WTC11 (cell line): ENCODE results near the gene SGIP1. TPM values are rescaled to one million over a fixed set of nuclear protein-coding genes. Genes with fewer than 3 reads are reported as not detected.

Source experiments
- ATAC-seq: fragments of 200-7000 bp; cut with Tn5 transposase; 2 replicates; pipeline ENCODE4 v1.10.0; 2021; ENCODE audit warnings: mild to moderate bottlenecking, moderate library complexity
- Bru-seq: library from RNA; stranded (reverse); fragments of 400-500 nt; gene quantifications from one replicate; lab custom pipeline; 2021; lab: Mats Ljungman, UMichigan
- CTCF ChIA-PET: fragments of 300-600 bp; sonication (Branson Sonifier 250); formaldehyde crosslinking; loops from one replicate; lab custom pipeline; 2021; ENCODE audit warnings: antibody characterized with exemption; lab: Charles Lee
- POLR2A ChIA-PET: fragments of 350-600 bp; sonication (Branson Sonifier 250); formaldehyde crosslinking; loops from one replicate; lab custom pipeline; 2021; ENCODE audit warnings: antibody characterized with exemption; lab: Charles Lee
- DNase-seq: peaks from one replicate; pipeline ENCODE4 v3.0.0; 2021; ENCODE audit warnings: low spot score
- H3K27ac Mint-ChIP-seq: 2 replicates; pipeline ENCODE4 v1.8.0; 2021; ENCODE audit warnings: mixed read lengths
- H3K27me3 Mint-ChIP-seq: 2 replicates; pipeline ENCODE4 v1.8.0; 2021; ENCODE audit warnings: low read depth, mild to moderate bottlenecking, moderate library complexity, mixed read lengths
- H3K36me3 Mint-ChIP-seq: 2 replicates; pipeline ENCODE4 v1.8.0; 2021; ENCODE audit warnings: mixed read lengths
- H3K4me1 Mint-ChIP-seq: 2 replicates; pipeline ENCODE4 v1.8.0; 2022; ENCODE audit warnings: mixed read lengths
- H3K4me3 Mint-ChIP-seq: 2 replicates; pipeline ENCODE4 v1.8.0; 2021; ENCODE audit warnings: mild to moderate bottlenecking, moderate library complexity, mixed read lengths
- H3K9me3 Mint-ChIP-seq: 2 replicates; pipeline ENCODE4 v1.8.0; 2021; ENCODE audit warnings: mixed read lengths
- CBFB ChIP-seq: sonication (generic); formaldehyde crosslinking; IDR thresholded peaks from 2 replicates; pipeline ENCODE4 v1.8.1; 2022; ENCODE audit warnings: mild to moderate bottlenecking, low read depth, missing genetic modification reagents
- CREM ChIP-seq: sonication (generic); formaldehyde crosslinking; IDR thresholded peaks from 2 replicates; pipeline ENCODE4 v1.8.1; 2022; ENCODE audit warnings: mild to moderate bottlenecking, missing genetic modification reagents, moderate library complexity
- EMX1 ChIP-seq: fragments of 250-450 bp; sonication (Bioruptor Pico); IDR thresholded peaks from 2 replicates; pipeline ENCODE4 v1.8.0; 2021; ENCODE audit warnings: mild to moderate bottlenecking
- FOXK1 ChIP-seq: sonication (generic); formaldehyde crosslinking; IDR thresholded peaks from 2 replicates; pipeline ENCODE4 v1.8.0; 2022; ENCODE audit warnings: mild to moderate bottlenecking, moderate library complexity, missing genetic modification reagents
- KAT7 ChIP-seq: sonication (generic); formaldehyde crosslinking; IDR thresholded peaks from 2 replicates; pipeline ENCODE4 v1.8.1; 2023; ENCODE audit warnings: missing genetic modification reagents, mild to moderate bottlenecking, borderline replicate concordance
- MAX ChIP-seq: sonication (generic); formaldehyde crosslinking; IDR thresholded peaks from 2 replicates; pipeline ENCODE4 v1.8.0; 2022; ENCODE audit warnings: mild to moderate bottlenecking, missing genetic modification reagents
- MXD4 ChIP-seq: fragments of 250-450 bp; sonication (Bioruptor Pico); IDR thresholded peaks from 2 replicates; pipeline ENCODE4 v1.8.0; 2021; ENCODE audit warnings: mild to moderate bottlenecking, moderate library complexity, borderline replicate concordance
- NR2C2 ChIP-seq: sonication (generic); formaldehyde crosslinking; IDR thresholded peaks from 2 replicates; pipeline ENCODE4 v1.8.0; 2022; ENCODE audit warnings: mild to moderate bottlenecking, missing genetic modification reagents
- NR3C1 ChIP-seq: sonication (generic); formaldehyde crosslinking; conservative IDR thresholded peaks from 2 replicates; pipeline ENCODE4 v1.8.1; 2023; ENCODE audit warnings: low read depth, mild to moderate bottlenecking, missing genetic modification reagents
- PREB ChIP-seq: sonication (generic); formaldehyde crosslinking; IDR thresholded peaks from 2 replicates; pipeline ENCODE4 v1.8.1; 2022; ENCODE audit warnings: mild to moderate bottlenecking, missing genetic modification reagents, moderate library complexity, borderline replicate concordance
- PRRX2 ChIP-seq: fragments of 250-450 bp; sonication (Bioruptor Pico); IDR thresholded peaks from 2 replicates; pipeline ENCODE4 v1.8.0; 2021; ENCODE audit warnings: mild to moderate bottlenecking
- TCF7 ChIP-seq: sonication (generic); formaldehyde crosslinking; IDR thresholded peaks from 2 replicates; pipeline ENCODE4 v1.8.0; 2022; ENCODE audit warnings: mild to moderate bottlenecking, low read depth, missing genetic modification reagents, moderate library complexity
- USF1 ChIP-seq: sonication (generic); formaldehyde crosslinking; IDR thresholded peaks from 2 replicates; pipeline ENCODE4 v1.8.0; 2022; ENCODE audit warnings: mild to moderate bottlenecking, missing genetic modification reagents
- USF2 ChIP-seq: sonication (generic); formaldehyde crosslinking; IDR thresholded peaks from 2 replicates; pipeline ENCODE4 v1.8.1; 2023; ENCODE audit warnings: mild to moderate bottlenecking, missing genetic modification reagents, moderate library complexity
- ZBTB21 ChIP-seq: sonication (generic); formaldehyde crosslinking; IDR thresholded peaks from 2 replicates; pipeline ENCODE4 v1.8.1; 2023; ENCODE audit warnings: mild to moderate bottlenecking, missing genetic modification reagents, borderline replicate concordance
- ZNF121 ChIP-seq: sonication (generic); formaldehyde crosslinking; IDR thresholded peaks from 2 replicates; pipeline ENCODE4 v1.8.0; 2023; ENCODE audit warnings: missing genetic modification reagents
- ZNF396 ChIP-seq: fragments of 250-450 bp; sonication (Bioruptor Pico); IDR thresholded peaks from 2 replicates; pipeline ENCODE4 v1.8.0; 2021; ENCODE audit warnings: mild to moderate bottlenecking, moderate library complexity, borderline replicate concordance
- ZNF425 ChIP-seq: fragments of 250-450 bp; sonication (Bioruptor Pico); conservative IDR thresholded peaks from 2 replicates; pipeline ENCODE4 v1.9.0; 2021; ENCODE audit warnings: mild to moderate bottlenecking
- long read RNA-seq, 3 experiments: library from RNA in 1 of 3; library from capped mRNA in 1 of 3; library from polyadenylated mRNA in 1 of 3; unstranded in 2 of 3; stranded (forward) in 1 of 3; transcript quantifications; one replicate each; pipeline ENCODE4 v2.0.0, GENCODE V29; 2021
- total RNA-seq: library from RNA; stranded (reverse); gene quantifications from 3 replicates; pipeline ENCODE4 v1.2.3, GENCODE V29; 2021
- TF ChIP-seq, protein P1 (sequence below): sonication (generic); formaldehyde crosslinking; IDR thresholded peaks from 2 replicates; pipeline ENCODE4 v1.8.0; 2023; ENCODE audit warnings: mild to moderate bottlenecking, missing genetic modification reagents
- TF ChIP-seq, protein P2 (sequence below): sonication (generic); formaldehyde crosslinking; IDR thresholded peaks from 2 replicates; pipeline ENCODE4 v1.8.0; 2022; ENCODE audit warnings: mild to moderate bottlenecking, missing genetic modification reagents
- TF ChIP-seq, protein P3 (sequence below): fragments of 250-450 bp; sonication (Bioruptor Pico); IDR thresholded peaks from 2 replicates; pipeline ENCODE4 v1.9.0; 2021; ENCODE audit warnings: moderate library complexity, mild to moderate bottlenecking, inconsistent platforms, borderline replicate concordance

The SGIP1 gene
- total RNA-seq (3.2 to 3.9 TPM (median 3.3 TPM) in 3 replicates), Bru-seq, nascent RNA (percentile 39 among the genes with signal in this experiment)
- long read RNA-seq, experiment 1, partial matches to known transcripts, result 1 of 3 reads
- long read RNA-seq, experiment 1, other reads (novel, unspliced or antisense), result 2 of 3 reads
- long read RNA-seq, experiment 2, partial matches to known transcripts, result 0 of 2 reads
- long read RNA-seq, experiment 2, other reads (novel, unspliced or antisense), result 2 of 2 reads
- long read RNA-seq, experiment 3, partial matches to known transcripts, result 0 of 1 reads
- long read RNA-seq, experiment 3, other reads (novel, unspliced or antisense), result 1 of 1 reads

DNA sequence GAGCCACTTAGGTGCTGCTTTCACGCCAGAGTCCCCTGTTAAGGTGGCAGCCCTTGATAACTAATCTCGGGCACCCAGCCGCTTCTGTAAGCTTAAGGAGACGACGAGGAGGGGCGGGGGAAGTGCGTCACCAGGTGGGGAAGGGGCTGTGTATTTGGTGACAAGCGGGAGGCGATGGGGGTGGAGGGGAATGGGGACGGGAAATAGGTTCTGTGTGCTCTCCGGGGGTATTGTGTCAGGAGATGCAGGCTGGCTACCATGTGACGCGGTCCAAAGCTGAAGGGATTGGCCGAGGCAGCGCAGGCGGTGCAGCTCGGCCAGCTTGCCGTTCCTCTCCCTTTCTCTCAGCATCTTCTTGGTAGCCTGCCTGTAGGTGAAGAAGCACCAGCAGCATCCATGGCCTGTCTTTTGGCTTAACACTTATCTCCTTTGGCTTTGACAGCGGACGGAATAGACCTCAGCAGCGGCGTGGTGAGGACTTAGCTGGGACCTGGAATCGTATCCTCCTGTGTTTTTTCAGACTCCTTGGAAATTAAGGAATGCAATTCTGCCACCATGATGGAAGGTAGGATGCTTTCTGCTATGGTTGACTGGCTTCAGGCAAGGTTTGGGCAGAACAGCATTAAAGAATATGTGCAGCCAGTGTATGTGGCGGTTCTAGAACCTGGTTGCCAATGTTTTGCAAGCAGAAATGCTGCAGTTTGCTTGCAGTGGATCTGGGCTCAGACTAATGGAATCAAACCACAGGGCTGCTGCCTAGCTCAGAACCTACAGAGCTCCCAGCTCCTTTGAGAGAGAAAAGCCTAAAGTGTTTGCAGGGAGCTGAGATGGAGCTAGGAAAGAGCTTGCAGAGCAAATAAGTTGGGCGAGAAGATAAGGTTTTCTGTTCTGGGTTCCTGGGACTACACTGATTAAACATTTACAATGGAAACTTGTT is at the start of gene SGIP1:
SGIP1 (plus strand) TSS at position 350 of the 937 bp plus-strand sequence; CDS start at position 556, 206 bp downstream.
- Mint-ChIP-seq H3K27ac (peak within 1 kb of the TSS; percentile 21; the same call in 1 of the 2 replicates), H3K36me3 (no peaks in the 10 kb centered on the region), H3K9me3 (no peaks in the 10 kb centered on the region), H3K4me1 (peaks cover 35% of the 10 kb centered on the region), H3K27me3 (peaks cover 32% of the 10 kb centered on the region), H3K4me3 (peak within 1 kb of the TSS; percentile 97)
- ChIA-PET CTCF (interaction anchor here (0.6 to 1.4 kb wide), 3 partner anchors 30 to 192 kb away, joined by 3 to 5 read pairs (median 3); no protein-coding TSS in a partner anchor), POLR2A (interaction anchor here (1.1 kb wide), 1 partner anchor 18 kb away, joined by 4 read pairs; no protein-coding TSS in a partner anchor)
- TF ChIP-seq MAX (CRISPR knock-in tag), result peak; percentile 54; the same call in 1 of the 2 replicates
- TF ChIP-seq ZBTB21, result peak; percentile 47; the same call in 1 of the 2 replicates
- TF ChIP-seq CREM (CRISPR knock-in tag), result no peak
- TF ChIP-seq, protein P1, sequence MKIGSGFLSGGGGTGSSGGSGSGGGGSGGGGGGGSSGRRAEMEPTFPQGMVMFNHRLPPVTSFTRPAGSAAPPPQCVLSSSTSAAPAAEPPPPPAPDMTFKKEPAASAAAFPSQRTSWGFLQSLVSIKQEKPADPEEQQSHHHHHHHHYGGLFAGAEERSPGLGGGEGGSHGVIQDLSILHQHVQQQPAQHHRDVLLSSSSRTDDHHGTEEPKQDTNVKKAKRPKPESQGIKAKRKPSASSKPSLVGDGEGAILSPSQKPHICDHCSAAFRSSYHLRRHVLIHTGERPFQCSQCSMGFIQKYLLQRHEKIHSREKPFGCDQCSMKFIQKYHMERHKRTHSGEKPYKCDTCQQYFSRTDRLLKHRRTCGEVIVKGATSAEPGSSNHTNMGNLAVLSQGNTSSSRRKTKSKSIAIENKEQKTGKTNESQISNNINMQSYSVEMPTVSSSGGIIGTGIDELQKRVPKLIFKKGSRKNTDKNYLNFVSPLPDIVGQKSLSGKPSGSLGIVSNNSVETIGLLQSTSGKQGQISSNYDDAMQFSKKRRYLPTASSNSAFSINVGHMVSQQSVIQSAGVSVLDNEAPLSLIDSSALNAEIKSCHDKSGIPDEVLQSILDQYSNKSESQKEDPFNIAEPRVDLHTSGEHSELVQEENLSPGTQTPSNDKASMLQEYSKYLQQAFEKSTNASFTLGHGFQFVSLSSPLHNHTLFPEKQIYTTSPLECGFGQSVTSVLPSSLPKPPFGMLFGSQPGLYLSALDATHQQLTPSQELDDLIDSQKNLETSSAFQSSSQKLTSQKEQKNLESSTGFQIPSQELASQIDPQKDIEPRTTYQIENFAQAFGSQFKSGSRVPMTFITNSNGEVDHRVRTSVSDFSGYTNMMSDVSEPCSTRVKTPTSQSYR (CRISPR knock-in tag), result no peak
- TF ChIP-seq, protein P2, sequence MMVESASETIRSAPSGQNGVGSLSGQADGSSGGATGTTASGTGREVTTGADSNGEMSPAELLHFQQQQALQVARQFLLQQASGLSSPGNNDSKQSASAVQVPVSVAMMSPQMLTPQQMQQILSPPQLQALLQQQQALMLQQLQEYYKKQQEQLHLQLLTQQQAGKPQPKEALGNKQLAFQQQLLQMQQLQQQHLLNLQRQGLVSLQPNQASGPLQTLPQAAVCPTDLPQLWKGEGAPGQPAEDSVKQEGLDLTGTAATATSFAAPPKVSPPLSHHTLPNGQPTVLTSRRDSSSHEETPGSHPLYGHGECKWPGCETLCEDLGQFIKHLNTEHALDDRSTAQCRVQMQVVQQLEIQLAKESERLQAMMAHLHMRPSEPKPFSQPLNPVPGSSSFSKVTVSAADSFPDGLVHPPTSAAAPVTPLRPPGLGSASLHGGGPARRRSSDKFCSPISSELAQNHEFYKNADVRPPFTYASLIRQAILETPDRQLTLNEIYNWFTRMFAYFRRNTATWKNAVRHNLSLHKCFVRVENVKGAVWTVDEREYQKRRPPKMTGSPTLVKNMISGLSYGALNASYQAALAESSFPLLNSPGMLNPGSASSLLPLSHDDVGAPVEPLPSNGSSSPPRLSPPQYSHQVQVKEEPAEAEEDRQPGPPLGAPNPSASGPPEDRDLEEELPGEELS (CRISPR knock-in tag), result no peak
- TF ChIP-seq USF2 (CRISPR knock-in tag), result peak; percentile 79
- TF ChIP-seq FOXK1 (CRISPR knock-in tag), result no peak
- TF ChIP-seq NR3C1 (CRISPR knock-in tag), result no peak
- TF ChIP-seq ZNF121 (CRISPR knock-in tag), result no peak
- TF ChIP-seq TCF7 (CRISPR knock-in tag), result no peak
- no peak for TF ChIP-seq PREB
- no peak for TF ChIP-seq PRRX2
- TF ChIP-seq ZNF425 (CRISPR knock-in tag), result no peak
- TF ChIP-seq, protein P3, sequence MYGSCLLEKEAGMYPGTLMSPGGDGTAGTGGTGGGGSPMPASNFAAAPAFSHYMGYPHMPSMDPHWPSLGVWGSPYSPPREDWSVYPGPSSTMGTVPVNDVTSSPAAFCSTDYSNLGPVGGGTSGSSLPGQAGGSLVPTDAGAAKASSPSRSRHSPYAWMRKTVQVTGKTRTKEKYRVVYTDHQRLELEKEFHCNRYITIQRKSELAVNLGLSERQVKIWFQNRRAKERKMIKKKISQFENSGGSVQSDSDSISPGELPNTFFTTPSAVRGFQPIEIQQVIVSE (CRISPR knock-in tag), result no peak
- TF ChIP-seq NR2C2 (CRISPR knock-in tag), result no peak
- no peak for TF ChIP-seq ZNF396 (CRISPR knock-in tag)
- no peak for TF ChIP-seq CBFB (CRISPR knock-in tag)
- TF ChIP-seq MXD4, result no peak
- TF ChIP-seq EMX1, result no peak
- TF ChIP-seq KAT7 (CRISPR knock-in tag), result no peak
- TF ChIP-seq USF1 (CRISPR knock-in tag), result peak; percentile 74
- ATAC-seq, result peak; percentile 88
- peak; percentile 59 for DNase-seq
